Measurements from ENCODE around the gene GPRIN1. TPM values are rescaled to one million over a fixed set of nuclear protein-coding genes. Genes with fewer than 3 reads are reported as not detected.

GPRIN1 gene
- total RNA-seq, 3 donors from 2014 or later = 0.64 to 1.2 (median 0.98) TPM

DNA sequence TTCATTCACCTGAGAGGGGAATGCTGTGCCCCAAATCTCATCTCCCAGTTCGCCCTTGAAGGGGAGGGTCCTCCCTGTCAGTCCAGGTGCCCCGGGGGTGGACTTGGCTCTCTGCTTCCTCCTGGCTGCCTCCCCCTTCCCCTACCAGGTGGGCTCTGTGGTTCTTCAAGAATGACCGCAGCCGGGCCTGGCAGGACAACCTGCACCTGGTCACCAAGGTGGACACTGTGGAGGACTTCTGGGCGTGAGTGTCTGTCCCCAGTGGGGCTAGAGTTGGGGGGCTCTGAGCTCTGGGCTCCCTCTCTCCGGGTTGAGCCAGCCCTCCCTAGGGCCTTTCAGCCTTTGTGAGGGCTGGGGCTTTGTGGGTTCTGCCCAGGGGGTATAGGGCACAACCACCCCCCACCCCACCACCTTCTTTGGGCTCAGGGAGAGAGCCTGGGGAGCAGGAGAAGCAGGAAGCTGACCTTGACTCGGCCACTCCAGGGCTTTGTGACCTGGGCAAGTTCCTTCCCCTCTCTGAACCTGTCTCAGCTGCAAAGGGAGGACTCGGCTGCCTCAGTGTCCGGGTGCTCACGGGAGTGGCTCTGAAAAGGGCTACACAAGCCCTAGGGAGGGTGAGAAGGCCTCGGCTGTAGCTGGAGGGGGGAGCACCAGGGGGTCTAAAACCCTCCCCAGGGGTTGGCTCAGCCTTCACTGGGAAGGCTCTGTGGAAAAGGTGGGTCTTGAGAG is 33.7 kb upstream of the GPRIN1 start:
- intact Hi-C loops (cut with DNase I; ENCODE audit: low total_unique reads) = no loop called here
- Histone ChIP-seq H3K4me3 (no peak overlapping the region), H3K36me3 (no peaks in the 10 kb centered on the region), H3K4me1 (no peaks in the 10 kb centered on the region), H3K27me3 (no peaks in the 10 kb centered on the region), H3K27ac (no peak overlapping the region), H3K9me3 (no peaks in the 10 kb centered on the region)
- TF ChIP-seq POLR2A (IDR thresholded peaks at IDR 0.05) (no peak), POLR2AphosphoS5 (IDR thresholded peaks at IDR 0.05) (no peak)
- TF ChIP-seq, protein P1, sequence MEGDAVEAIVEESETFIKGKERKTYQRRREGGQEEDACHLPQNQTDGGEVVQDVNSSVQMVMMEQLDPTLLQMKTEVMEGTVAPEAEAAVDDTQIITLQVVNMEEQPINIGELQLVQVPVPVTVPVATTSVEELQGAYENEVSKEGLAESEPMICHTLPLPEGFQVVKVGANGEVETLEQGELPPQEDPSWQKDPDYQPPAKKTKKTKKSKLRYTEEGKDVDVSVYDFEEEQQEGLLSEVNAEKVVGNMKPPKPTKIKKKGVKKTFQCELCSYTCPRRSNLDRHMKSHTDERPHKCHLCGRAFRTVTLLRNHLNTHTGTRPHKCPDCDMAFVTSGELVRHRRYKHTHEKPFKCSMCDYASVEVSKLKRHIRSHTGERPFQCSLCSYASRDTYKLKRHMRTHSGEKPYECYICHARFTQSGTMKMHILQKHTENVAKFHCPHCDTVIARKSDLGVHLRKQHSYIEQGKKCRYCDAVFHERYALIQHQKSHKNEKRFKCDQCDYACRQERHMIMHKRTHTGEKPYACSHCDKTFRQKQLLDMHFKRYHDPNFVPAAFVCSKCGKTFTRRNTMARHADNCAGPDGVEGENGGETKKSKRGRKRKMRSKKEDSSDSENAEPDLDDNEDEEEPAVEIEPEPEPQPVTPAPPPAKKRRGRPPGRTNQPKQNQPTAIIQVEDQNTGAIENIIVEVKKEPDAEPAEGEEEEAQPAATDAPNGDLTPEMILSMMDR (IDR thresholded peaks at IDR 0.05) = no peak
- no peak for DNase-seq (ENCODE audit: low spot score in 2 of 2)

DNA sequence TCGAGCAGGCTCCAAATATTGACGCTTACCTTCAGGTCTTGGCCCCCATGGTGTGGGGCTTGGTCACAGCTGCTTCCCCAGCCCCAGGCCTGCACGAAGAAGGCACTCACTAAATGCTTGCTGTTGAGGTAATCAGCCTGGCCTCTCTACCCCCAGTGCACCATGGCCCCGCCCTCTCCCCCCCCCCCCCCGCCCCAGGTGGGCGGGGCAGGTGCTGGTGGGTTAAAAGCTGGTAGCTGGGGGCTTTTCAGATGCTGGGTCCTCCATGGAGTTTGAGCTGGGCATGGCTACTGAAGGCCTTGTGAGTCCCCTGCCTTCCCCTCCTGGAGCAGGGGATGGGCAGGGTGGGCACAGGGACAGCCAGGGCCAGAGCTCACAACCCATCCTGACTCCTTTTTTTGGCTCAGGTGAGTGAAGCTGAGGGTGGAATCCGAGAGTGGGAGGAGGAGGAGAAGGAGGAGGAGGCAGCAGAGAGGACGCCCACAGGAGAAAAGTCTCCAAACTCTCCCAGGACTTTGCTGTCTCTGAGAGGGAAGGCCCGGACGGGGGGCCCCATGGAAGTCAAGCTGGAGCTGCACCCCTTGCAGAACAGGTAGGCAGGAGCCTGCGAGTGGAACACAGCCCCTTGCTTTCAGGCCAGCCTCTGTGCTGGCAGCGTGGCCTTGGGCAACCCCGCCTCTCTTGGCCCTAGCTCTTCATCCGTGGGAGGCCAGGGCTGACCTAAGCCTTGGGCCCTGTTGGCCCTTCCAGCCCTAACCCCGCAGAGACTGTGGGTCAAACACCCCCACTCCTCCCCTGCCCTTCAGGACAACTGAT is 32.9 kb upstream of the GPRIN1 start:
- intact Hi-C loops (cut with DNase I; ENCODE audit: low total_unique reads) = no loop called here
- Histone ChIP-seq H3K27ac (no peak overlapping the region), H3K4me3 (no peak overlapping the region), H3K4me1 (no peaks in the 10 kb centered on the region), H3K9me3 (no peaks in the 10 kb centered on the region), H3K27me3 (no peaks in the 10 kb centered on the region), H3K36me3 (no peaks in the 10 kb centered on the region)
- no peak for DNase-seq (ENCODE audit: low spot score in 2 of 2)
- TF ChIP-seq POLR2AphosphoS5 (IDR thresholded peaks at IDR 0.05) (no peak), POLR2A (IDR thresholded peaks at IDR 0.05) (no peak)
- TF ChIP-seq, protein P1 (IDR thresholded peaks at IDR 0.05) = no peak

DNA sequence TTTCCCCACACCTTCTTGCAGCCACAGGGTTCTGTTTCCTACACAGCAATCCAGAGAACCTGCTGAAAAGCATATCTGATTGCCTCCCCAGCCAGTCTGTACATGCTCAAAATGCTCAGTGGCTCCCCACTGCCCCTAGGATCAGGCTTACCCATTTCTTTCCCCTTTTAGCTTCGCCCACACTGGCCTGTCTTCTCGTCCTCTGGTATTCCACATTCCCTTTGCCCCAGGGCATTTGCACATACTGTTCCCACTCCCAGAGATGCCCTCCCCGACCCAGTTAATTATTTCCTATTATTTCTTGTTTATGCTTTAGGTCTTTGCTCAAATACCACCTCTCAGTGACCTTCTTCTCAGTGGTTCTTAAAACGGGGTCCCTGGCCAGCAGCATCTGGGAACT is 30.7 kb upstream of the GPRIN1 start:
- Histone ChIP-seq H3K27me3 (no peaks in the 10 kb centered on the region), H3K27ac (no peak overlapping the region), H3K9me3 (no peaks in the 10 kb centered on the region), H3K4me3 (no peak overlapping the region), H3K36me3 (no peaks in the 10 kb centered on the region), H3K4me1 (no peaks in the 10 kb centered on the region)
- TF ChIP-seq, protein P1 (IDR thresholded peaks at IDR 0.05) = no peak
- TF ChIP-seq POLR2A (IDR thresholded peaks at IDR 0.05) (no peak), POLR2AphosphoS5 (IDR thresholded peaks at IDR 0.05) (no peak)
- no peak for DNase-seq (ENCODE audit: low spot score in 2 of 2)
- intact Hi-C loops (cut with DNase I; ENCODE audit: low total_unique reads) = no loop called here

DNA sequence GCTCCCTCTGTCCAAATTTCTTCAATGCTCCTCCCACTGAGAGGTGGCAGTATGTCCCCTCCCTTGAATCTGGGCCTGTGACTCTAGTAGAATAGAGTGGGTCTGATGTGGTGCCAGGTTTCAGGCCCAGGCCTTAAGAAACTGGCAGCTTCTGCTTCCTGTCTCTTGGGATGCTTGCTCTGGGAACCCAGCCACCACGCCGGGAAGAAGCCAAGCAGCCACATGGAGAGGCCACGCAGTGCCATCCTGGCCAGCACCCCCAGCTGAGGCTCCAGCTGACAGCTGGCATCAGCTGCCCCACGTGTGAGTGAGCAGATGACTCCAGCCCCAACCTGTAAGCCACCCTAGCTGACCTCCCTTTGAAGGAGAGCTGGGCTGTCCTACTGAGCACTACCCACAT is 30.0 kb upstream of the GPRIN1 start:
- Histone ChIP-seq H3K4me3 (no peak overlapping the region), H3K27me3 (peaks cover 0 to 5% of the 10 kb centered on the region in 2 donors), H3K36me3 (no peaks in the 10 kb centered on the region), H3K27ac (no peak overlapping the region), H3K9me3 (no peaks in the 10 kb centered on the region), H3K4me1 (no peaks in the 10 kb centered on the region)
- no peak for TF ChIP-seq POLR2A (IDR thresholded peaks at IDR 0.05)
- no peak for TF ChIP-seq POLR2AphosphoS5 (IDR thresholded peaks at IDR 0.05)
- TF ChIP-seq, protein P1 (IDR thresholded peaks at IDR 0.05) = no peak
- DNase-seq (ENCODE audit: low spot score in 2 of 2) = peak in 1 of 2 donors; percentile 58
- intact Hi-C loops (cut with DNase I; ENCODE audit: low total_unique reads) = loop anchor here (5.0 kb wide), 1 partner anchor 348 kb away; no protein-coding TSS in a partner anchor

DNA sequence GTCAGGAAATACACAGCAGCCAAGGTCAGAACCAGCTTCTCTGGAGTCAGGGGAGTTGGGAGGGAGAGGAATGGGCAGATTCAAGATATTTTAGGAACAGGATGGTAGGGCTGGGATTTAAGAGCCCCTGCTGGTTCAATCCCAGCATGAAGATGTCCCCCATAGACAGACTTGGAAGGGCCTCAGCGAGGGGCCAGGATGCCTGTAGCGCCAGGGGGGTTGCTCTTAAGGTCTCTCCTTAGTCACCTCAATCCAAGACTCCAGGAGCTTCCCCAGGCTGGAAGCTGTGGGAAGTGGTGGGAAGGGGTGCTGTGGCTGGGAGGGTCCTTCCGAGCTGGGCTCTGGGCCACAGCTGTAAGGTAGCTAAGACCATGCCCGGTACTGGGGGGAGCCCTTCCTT is 29.3 kb upstream of the GPRIN1 start:
- Histone ChIP-seq H3K27ac (no peak overlapping the region), H3K27me3 (peaks cover 0 to 8% of the 10 kb centered on the region in 2 donors), H3K4me3 (no peak overlapping the region), H3K9me3 (no peaks in the 10 kb centered on the region), H3K4me1 (no peaks in the 10 kb centered on the region), H3K36me3 (no peaks in the 10 kb centered on the region)
- TF ChIP-seq, protein P1 (IDR thresholded peaks at IDR 0.05) = no peak
- no peak for TF ChIP-seq POLR2A (IDR thresholded peaks at IDR 0.05)
- TF ChIP-seq POLR2AphosphoS5 (IDR thresholded peaks at IDR 0.05) = no peak
- intact Hi-C loops (cut with DNase I; ENCODE audit: low total_unique reads) = loop anchor here (5.0 kb wide), 1 partner anchor 347 kb away; no protein-coding TSS in a partner anchor
- no peak for DNase-seq (ENCODE audit: low spot score in 2 of 2)

All from breast epithelium (tissue), 4 donors.